Colon (tissue), 2 donors: ENCODE measurements around the gene FOCAD.

Experiments
- FAIRE-seq: peaks from 2 replicates; lab custom pipeline; 2012; peaks lifted over from hg19 to GRCh38; lab: Jason Lieb, UNC
- donor health status: control.
- donor health status: control.

Gene FOCAD

GRCh38 chr9:21015995-21016394 is 331.9 kb downstream of the FOCAD start:
- no peak for FAIRE-seq

DNA sequence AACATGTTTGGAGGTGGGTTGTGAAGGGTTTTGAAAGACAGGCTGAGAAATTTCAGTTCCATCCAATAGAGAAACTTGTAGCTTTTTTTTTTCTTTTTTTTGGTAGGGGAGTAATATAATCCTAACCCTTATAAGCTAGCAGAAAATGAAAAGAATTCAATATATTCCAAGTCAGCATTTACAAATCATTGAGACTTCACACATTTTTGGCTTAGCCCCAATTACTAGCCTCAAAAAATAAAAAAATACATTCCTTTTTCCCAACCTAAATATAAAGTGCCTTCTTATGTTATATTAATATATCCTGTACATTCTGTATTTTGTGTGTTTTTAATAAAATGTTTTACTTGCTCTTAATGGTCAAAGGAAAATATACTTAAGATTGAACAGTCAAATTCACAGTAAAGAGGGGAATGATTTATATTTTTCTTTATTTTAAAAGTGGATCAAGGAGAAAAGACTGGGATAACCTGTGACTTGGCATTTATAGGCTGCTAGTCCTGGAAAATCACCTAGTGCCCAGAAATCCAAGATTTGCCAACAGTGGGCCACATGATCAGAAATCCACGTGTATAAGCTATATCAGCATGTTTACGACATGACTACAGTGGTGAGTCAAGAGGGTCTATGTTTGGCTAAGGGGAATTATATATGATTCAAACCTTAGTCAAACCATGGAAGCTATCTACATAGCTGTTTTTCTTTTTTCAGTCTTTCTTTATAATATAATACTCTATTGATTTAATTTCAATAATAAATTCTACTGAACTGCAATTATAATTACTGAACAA is 332.8 kb downstream of the FOCAD start:
- peak; percentile 36 for FAIRE-seq

DNA sequence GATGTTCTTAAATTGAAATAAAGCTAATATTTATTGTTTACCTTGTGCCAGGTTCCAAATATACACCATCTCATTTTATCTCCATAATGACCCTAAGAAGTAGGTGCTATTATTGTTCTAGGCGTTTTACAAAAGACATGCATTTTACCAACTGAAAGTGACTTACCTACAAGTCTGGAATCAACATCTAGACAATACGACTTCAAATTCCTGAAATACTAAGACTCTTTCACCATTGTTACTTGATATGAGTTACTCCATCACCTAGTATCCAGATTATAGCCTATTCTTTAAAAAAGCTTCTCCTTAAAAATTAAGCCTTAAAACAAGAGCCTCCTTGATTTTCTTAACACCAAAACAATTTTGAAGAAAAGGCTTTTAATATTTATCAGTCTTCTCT is 334.1 kb downstream of the FOCAD start:
- FAIRE-seq: no peak

GRCh38 chr9:21023861-21024260 is 339.8 kb downstream of the FOCAD start:
- no peak for FAIRE-seq

GRCh38 chr9:21027295-21027694 is 343.2 kb downstream of the FOCAD start:
- FAIRE-seq: no peak

DNA sequence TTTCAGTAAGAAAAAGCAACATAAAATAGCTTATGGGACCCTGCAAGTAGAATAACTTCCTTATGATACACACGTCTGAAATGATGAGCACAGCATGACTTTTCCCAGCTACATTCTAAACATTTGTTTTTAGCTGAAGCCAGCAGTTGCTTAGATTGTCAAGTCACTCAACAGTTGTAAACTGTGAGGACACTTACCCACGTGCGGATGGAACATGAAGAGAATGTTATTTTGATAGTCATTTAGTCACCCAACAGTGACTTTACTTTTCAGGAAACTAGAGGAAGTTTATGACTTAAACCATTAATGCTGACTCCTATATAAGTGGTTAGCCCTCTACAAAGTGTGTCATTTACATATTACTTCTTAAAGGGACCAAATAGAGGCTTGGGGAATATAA is 344.4 kb downstream of the FOCAD start:
- no peak for FAIRE-seq

- FAIRE-seq: no peak
Observed at GRCh38 chr9:21029661-21030060, 345.6 kb downstream of the FOCAD start.

DNA sequence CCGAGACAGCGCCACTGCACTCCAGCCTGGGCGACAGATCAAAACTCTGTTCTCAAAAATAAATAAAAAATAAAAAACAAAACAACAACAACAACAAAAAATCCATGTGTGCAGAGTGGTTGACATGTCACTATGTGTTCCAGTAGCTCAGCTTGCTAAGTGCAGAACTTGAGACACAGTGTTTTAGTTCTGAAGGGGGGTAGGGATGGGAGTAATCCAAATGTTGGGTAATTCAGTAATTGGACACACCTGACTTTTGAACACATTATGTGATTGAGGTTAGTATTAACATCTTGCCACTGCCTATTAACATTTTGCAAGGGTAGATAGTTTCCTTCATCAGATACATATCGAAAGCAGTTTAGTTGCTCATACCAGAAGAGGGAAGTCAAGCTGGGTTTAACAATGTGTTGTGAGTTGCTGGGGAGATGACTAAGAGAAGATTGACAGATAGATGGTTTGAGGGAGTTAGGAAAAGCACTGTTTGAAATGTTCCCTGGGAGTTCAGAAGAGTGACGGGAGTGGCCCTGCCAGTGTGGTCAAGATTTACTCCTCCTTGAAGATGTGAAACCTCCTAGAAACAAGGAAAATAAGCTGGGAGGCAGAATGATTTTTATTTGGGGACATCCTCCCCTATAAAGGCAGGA is 346.5 kb downstream of the FOCAD start:
- no peak for FAIRE-seq

DNA sequence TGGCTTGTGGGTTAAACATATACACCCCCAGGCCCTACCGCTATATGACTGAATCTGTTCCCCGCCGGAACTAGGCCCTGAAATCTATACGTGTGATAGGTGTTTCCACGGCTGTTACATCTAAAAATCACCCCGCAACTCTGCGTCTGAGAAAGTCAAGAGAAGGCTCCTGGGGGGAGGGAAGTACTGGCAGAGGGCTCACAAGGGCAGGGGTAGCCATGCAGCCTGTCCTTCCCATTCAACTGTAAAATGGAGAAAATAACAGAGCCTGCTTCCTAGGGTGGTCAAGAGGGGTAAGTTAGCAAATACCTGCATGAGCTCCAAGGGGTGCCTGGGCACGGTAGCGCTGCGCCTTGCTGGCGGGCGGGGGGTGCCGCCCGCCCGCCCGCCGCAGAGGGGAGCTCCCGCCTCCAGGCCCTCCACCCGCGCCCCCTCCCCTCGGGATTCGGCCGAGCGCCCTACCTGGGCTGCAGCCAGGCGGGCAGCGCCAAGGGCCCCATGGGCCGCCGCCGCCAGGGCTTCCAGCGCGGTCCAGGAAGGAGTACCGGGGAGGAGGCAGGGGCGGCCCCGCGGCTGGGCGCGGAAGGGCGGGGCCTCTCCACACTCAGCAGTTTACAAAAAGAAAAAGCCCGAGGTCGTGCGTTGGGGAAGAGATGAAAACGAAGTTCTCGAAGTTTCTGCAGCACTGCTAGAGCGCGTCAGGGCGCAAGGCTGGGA is 347.2 kb downstream of the FOCAD start, which contains the start of gene HACD4:
HACD4 (minus strand) TSS at position 550 of the 717 bp plus-strand sequence; CDS start at position 500, 50 bp downstream.
- no peak for FAIRE-seq

- FAIRE-seq: no peak
Observed at GRCh38 chr9:21031808-21032183, 347.7 kb downstream of the FOCAD start.

GRCh38 chr9:21037278-21037677 is 353.2 kb downstream of the FOCAD start:
- no peak for FAIRE-seq

DNA sequence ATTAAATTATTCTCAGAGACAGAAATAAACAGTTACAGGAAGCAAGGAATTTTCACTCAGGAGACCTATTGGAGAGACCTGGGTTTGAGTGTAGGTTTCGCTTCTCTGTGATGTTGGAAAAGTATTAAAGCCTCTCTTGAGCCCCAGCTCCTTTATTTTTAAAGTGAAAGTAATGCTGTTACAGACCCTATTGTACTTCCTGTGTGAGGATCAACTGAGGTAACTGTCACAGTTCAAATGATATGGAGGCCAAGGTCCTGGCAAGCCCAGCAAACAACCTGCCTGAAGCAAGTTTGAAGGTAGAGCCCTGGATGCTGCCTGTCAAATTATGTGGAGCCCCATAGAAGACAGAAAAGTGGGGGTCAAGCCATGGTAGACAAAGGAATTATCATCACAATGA is 355.2 kb downstream of the FOCAD start:
- no peak for FAIRE-seq

GRCh38 chr9:21042466-21042865 is 358.4 kb downstream of the FOCAD start:
- no peak for FAIRE-seq

- no peak for FAIRE-seq
Observed at GRCh38 chr9:21043841-21044240, 359.8 kb downstream of the FOCAD start.
